Osteoblast (primary cell): Measurements from ENCODE around the gene SLC9C1. TPM values are rescaled to one million over a fixed set of nuclear protein-coding genes. Genes with fewer than 3 reads are reported as not detected.

Experiments used
- DNase-seq: peaks from one replicate; pipeline ENCODE4 v3.0.0; 2011; ENCODE audit warnings: low spot score, mixed read lengths; ENCODE audit not compliant: insufficient read length; ENCODE audit errors: missing footprints
- H2AFZ ChIP-seq: 2 replicates; pipeline ENCODE4 v1.6.0; 2011; ENCODE audit warnings: mild to moderate bottlenecking, low read length
- H3K27ac ChIP-seq: 2 replicates; pipeline ENCODE4 v1.5.1; 2011; ENCODE audit warnings: mild to moderate bottlenecking, low read depth, low read length, moderate library complexity
- H3K27me3 ChIP-seq: 2 replicates; pipeline ENCODE4 v1.6.0; 2012; ENCODE audit warnings: mild to moderate bottlenecking, control low read depth, inconsistent platforms, low read length, moderate library complexity; ENCODE audit not compliant: insufficient read depth
- H3K36me3 ChIP-seq: 2 replicates; pipeline ENCODE4 v1.5.1; 2011; ENCODE audit warnings: mild to moderate bottlenecking, low read length, control low read depth, moderate library complexity; ENCODE audit not compliant: insufficient read depth
- H3K4me1 ChIP-seq: 2 replicates; pipeline ENCODE4 v1.5.1; 2011; ENCODE audit warnings: mild to moderate bottlenecking, low read length, control low read depth, moderate library complexity; ENCODE audit not compliant: insufficient read depth
- H3K4me2 ChIP-seq: 2 replicates; pipeline ENCODE4 v1.6.0; 2011; ENCODE audit warnings: mild to moderate bottlenecking, low read length; ENCODE audit not compliant: insufficient read depth
- H3K4me3 ChIP-seq: fragments of 200-600 bp; sonication (generic); 3 replicates; pipeline ENCODE4 v1.5.1; 2012; ENCODE audit warnings: mild to moderate bottlenecking, low read length, inconsistent platforms; ENCODE audit not compliant: insufficient read depth
- H3K79me2 ChIP-seq: 2 replicates; pipeline ENCODE4 v1.6.0; 2012; ENCODE audit warnings: mild to moderate bottlenecking, low read length, control low read depth, inconsistent platforms; ENCODE audit not compliant: insufficient read depth
- H3K9me3 ChIP-seq: 2 replicates; pipeline ENCODE4 v1.5.1; 2011; ENCODE audit warnings: low read depth, low read length, control low read depth
- H4K20me1 ChIP-seq: 2 replicates; pipeline ENCODE4 v1.6.0; 2012; ENCODE audit warnings: mild to moderate bottlenecking, low read length, control low read depth; ENCODE audit not compliant: insufficient read depth
- CTCF ChIP-seq: IDR thresholded peaks from 2 replicates; pipeline ENCODE4 v1.5.1; 2011; ENCODE audit warnings: mild to moderate bottlenecking, low read depth, low read length, moderate library complexity; ENCODE audit errors: extremely low read depth
- total RNA-seq: library from RNA; depleted of rRNA; stranded (reverse); fragments of >200 nt; gene quantifications from 2 replicates; pipeline ENCODE4 v1.2.3, GENCODE V29; 2012

Gene SLC9C1
- total RNA-seq, 1 donor, result not detected

- H2AFZ ChIP-seq, result no peak overlapping the region
- no peak overlapping the region for H3K27ac ChIP-seq
- no peaks in the 10 kb centered on the region for H3K9me3 ChIP-seq
- DNase-seq, result peak; percentile 47
- H4K20me1 ChIP-seq, result no peaks in the 10 kb centered on the region
- no peaks in the 10 kb centered on the region for H3K4me1 ChIP-seq
- no peak overlapping the region for H3K4me2 ChIP-seq
- TF ChIP-seq CTCF, result peak; percentile 72
- no peaks in the 10 kb centered on the region for H3K36me3 ChIP-seq
- no peak overlapping the region for H3K4me3 ChIP-seq
- H3K79me2 ChIP-seq, result no peaks in the 10 kb centered on the region
- H3K27me3 ChIP-seq, result peaks cover 18% of the 10 kb centered on the region
Measured at GRCh38 chr3:112327371-112327951, 33.4 kb upstream of the SLC9C1 start.

- Histone ChIP-seq H3K4me3 (no peak overlapping the region), H3K79me2 (no peaks in the 10 kb centered on the region), H3K9me3 (no peaks in the 10 kb centered on the region), H3K27ac (no peak overlapping the region), H3K4me1 (no peaks in the 10 kb centered on the region), H3K36me3 (no peaks in the 10 kb centered on the region), H3K27me3 (peaks cover 21% of the 10 kb centered on the region), H4K20me1 (no peaks in the 10 kb centered on the region), H2AFZ (no peak overlapping the region), H3K4me2 (no peak overlapping the region)
- no peak for DNase-seq
- TF ChIP-seq CTCF, result no peak
Measured at GRCh38 chr3:112321867-112322652, 28.0 kb upstream of the SLC9C1 start.

- no peaks in the 10 kb centered on the region for H4K20me1 ChIP-seq
- H3K4me3 ChIP-seq, result no peak overlapping the region
- no peak overlapping the region for H3K4me2 ChIP-seq
- no peaks in the 10 kb centered on the region for H3K4me1 ChIP-seq
- no peak overlapping the region for H2AFZ ChIP-seq
- no peaks in the 10 kb centered on the region for H3K9me3 ChIP-seq
- H3K27me3 ChIP-seq, result peaks cover 19% of the 10 kb centered on the region
- no peak overlapping the region for H3K27ac ChIP-seq
- H3K79me2 ChIP-seq, result no peaks in the 10 kb centered on the region
- H3K36me3 ChIP-seq, result no peaks in the 10 kb centered on the region
- no peak for DNase-seq
- TF ChIP-seq CTCF, result no peak
Measured at GRCh38 chr3:112320691-112321090, 26.7 kb upstream of the SLC9C1 start.

- H3K9me3 ChIP-seq, result no peaks in the 10 kb centered on the region
- no peak overlapping the region for H3K4me3 ChIP-seq
- no peak overlapping the region for H2AFZ ChIP-seq
- H3K27me3 ChIP-seq, result peaks cover 13% of the 10 kb centered on the region
- TF ChIP-seq CTCF, result no peak
- no peaks in the 10 kb centered on the region for H4K20me1 ChIP-seq
- no peak overlapping the region for H3K4me2 ChIP-seq
- no peak for DNase-seq
- H3K36me3 ChIP-seq, result no peaks in the 10 kb centered on the region
- no peaks in the 10 kb centered on the region for H3K4me1 ChIP-seq
- H3K79me2 ChIP-seq, result no peaks in the 10 kb centered on the region
- no peak overlapping the region for H3K27ac ChIP-seq
Measured at GRCh38 chr3:112319516-112320276, 25.7 kb upstream of the SLC9C1 start.
